DND-41 (cell line): ENCODE results near the gene ANKRD6.

Source experiments
- CTCF ChIP-seq: IDR thresholded peaks from 2 replicates; pipeline ENCODE4 v1.5.1; 2012; ENCODE audit warnings: borderline replicate concordance, low read length, moderate library complexity, mild to moderate bottlenecking; ENCODE audit not compliant: poor library complexity, severe bottlenecking; ENCODE audit errors: extremely low read depth
- EZH2 ChIP-seq: IDR thresholded peaks from 3 replicates; pipeline ENCODE4 v1.6.1; 2012; ENCODE audit warnings: borderline replicate concordance, low read depth, mild to moderate bottlenecking, moderate library complexity, low read length, inconsistent platforms; ENCODE audit not compliant: severe bottlenecking

GRCh38 chr6:89553431-89553830 lies 120.5 kb downstream of the ANKRD6 start:
- TF ChIP-seq CTCF (no peak), EZH2 (no peak)
